Neural progenitor cell (in vitro differentiated cells): ENCODE data around the gene CFAP43. TPM values are rescaled to one million over a fixed set of nuclear protein-coding genes. Genes with fewer than 3 reads are reported as not detected.

ENCODE experiments used
- DNase-seq: peaks from one replicate; pipeline ENCODE4 v3.0.0-alpha.2; 2016; ENCODE audit warnings: low spot score
- H2AFZ ChIP-seq: fragments of 200-600 bp; sonication (generic); replicated peaks from 2 replicates; pipeline ENCODE4 v1.6.1; 2016; ENCODE audit warnings: antibody characterized with exemption
- H3F3A ChIP-seq: fragments of 200-600 bp; sonication (generic); 2 replicates; pipeline ENCODE4 v1.6.1; 2016; ENCODE audit warnings: antibody characterized with exemption, low read depth
- H3K27ac ChIP-seq: fragments of 200-600 bp; sonication (generic); 2 replicates; pipeline ENCODE4 v1.5.1; 2016; ENCODE audit warnings: mild to moderate bottlenecking
- H3K27me3 ChIP-seq: fragments of 200-600 bp; sonication (generic); 2 replicates; pipeline ENCODE4 v1.6.1; 2016; ENCODE audit warnings: mild to moderate bottlenecking, moderate library complexity
- H3K36me3 ChIP-seq: fragments of 200-600 bp; sonication (generic); 2 replicates; pipeline ENCODE4 v1.5.1; 2016
- H3K4me1 ChIP-seq: fragments of 200-600 bp; sonication (generic); 2 replicates; pipeline ENCODE4 v1.6.1; 2016; ENCODE audit warnings: mixed run types
- H3K4me2 ChIP-seq: fragments of 200-600 bp; sonication (generic); 2 replicates; pipeline ENCODE4 v1.6.1; 2016
- H3K4me3 ChIP-seq: fragments of 200-600 bp; sonication (generic); 2 replicates; pipeline ENCODE4 v1.5.1; 2016
- H3K79me2 ChIP-seq: fragments of 200-600 bp; sonication (generic); 2 replicates; pipeline ENCODE4 v1.6.1; 2016; ENCODE audit warnings: low read depth
- H3K9ac ChIP-seq: fragments of 200-600 bp; sonication (generic); 2 replicates; pipeline ENCODE4 v1.6.1; 2016
- H3K9me3 ChIP-seq: fragments of 200-600 bp; sonication (generic); 2 replicates; pipeline ENCODE4 v1.5.1; 2016; ENCODE audit warnings: low read depth
- H4K20me1 ChIP-seq: fragments of 200-600 bp; sonication (generic); 2 replicates; pipeline ENCODE4 v1.6.1; 2016; ENCODE audit warnings: low read depth
- H3K27ac Mint-ChIP-seq: 3 replicates; pipeline ENCODE4 v1.8.0; 2021; ENCODE audit warnings: mixed read lengths
- H3K27me3 Mint-ChIP-seq: 2 replicates; pipeline ENCODE4 v1.8.0; 2022; ENCODE audit warnings: low read depth, mild to moderate bottlenecking, inconsistent platforms, moderate library complexity, mixed read lengths; ENCODE audit not compliant: insufficient read depth
- H3K36me3 Mint-ChIP-seq: 3 replicates; pipeline ENCODE4 v1.8.0; 2021; ENCODE audit warnings: mixed read lengths
- H3K4me1 Mint-ChIP-seq: 3 replicates; pipeline ENCODE4 v1.8.0; 2021; ENCODE audit warnings: mixed read lengths
- H3K4me3 Mint-ChIP-seq: 3 replicates; pipeline ENCODE4 v1.8.0; 2021; ENCODE audit warnings: mild to moderate bottlenecking, moderate library complexity, mixed read lengths
- H3K9me3 Mint-ChIP-seq: 3 replicates; pipeline ENCODE4 v1.8.0; 2020; ENCODE audit warnings: mixed read lengths
- CTCF ChIP-seq: fragments of 200-600 bp; sonication (generic); IDR thresholded peaks from 2 replicates; pipeline ENCODE4 v1.5.1; 2017; ENCODE audit warnings: antibody characterized with exemption, mild to moderate bottlenecking
- EZH2 ChIP-seq: fragments of 200-600 bp; sonication (generic); IDR thresholded peaks from 2 replicates; pipeline ENCODE4 v1.6.1; 2017; ENCODE audit warnings: antibody characterized with exemption, mild to moderate bottlenecking, moderate library complexity
- EZH2phosphoT487 ChIP-seq: fragments of 200-600 bp; sonication (generic); IDR thresholded peaks from 2 replicates; pipeline ENCODE4 v1.6.1; 2017; ENCODE audit warnings: antibody characterized with exemption
- total RNA-seq: library from RNA; depleted of rRNA; stranded (reverse); fragments of >200 nt; gene quantifications from 2 replicates; pipeline ENCODE4 v1.2.3, GENCODE V29; 2015; ENCODE audit warnings: low replicate concordance

Gene CFAP43
- total RNA-seq, 1 donor from 2014 or later, result 2.7 TPM

DNA sequence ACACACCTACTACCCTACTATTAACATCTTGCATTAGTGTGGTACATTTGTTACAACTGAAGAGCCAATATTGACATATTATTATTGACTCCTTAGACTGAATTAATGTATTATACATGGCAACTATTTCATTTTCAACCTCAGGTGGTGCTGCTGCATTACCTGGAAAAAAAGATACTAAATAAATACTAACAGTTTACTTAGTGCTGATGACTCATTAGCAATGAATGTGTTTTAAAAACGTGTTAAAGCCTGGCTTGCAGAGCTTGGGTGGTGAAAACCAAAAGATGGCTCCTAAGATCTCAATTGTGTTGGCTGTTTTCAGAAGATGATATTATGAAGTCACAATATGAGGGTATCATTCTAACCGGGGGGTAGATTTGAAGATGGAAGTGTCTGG lies 34.8 kb downstream of the CFAP43 start:
- Histone ChIP-seq H2AFZ (no peak overlapping the region), H3K9ac (no peak overlapping the region), H3K79me2 (no peaks in the 10 kb centered on the region), H3F3A (no peaks in the 10 kb centered on the region), H3K4me3 (no peak overlapping the region), H3K4me1 (no peaks in the 10 kb centered on the region), H3K36me3 (no peaks in the 10 kb centered on the region), H4K20me1 (no peaks in the 10 kb centered on the region), H3K9me3 (no peaks in the 10 kb centered on the region), H3K27ac (no peak overlapping the region), H3K27me3 (no peaks in the 10 kb centered on the region), H3K4me2 (no peak overlapping the region)
- TF ChIP-seq EZH2 (no peak), CTCF (no peak), EZH2phosphoT487 (no peak)
- no peak overlapping the region for H3K4me3 Mint-ChIP-seq
- no peak for DNase-seq
- no peaks in the 10 kb centered on the region for H3K27me3 Mint-ChIP-seq
- H3K4me1 Mint-ChIP-seq, result no peaks in the 10 kb centered on the region
- H3K9me3 Mint-ChIP-seq, result no peaks in the 10 kb centered on the region
- no peak overlapping the region for H3K27ac Mint-ChIP-seq
- H3K36me3 Mint-ChIP-seq, result peaks cover under 1% of the 10 kb centered on the region

GRCh38 chr10:104195706-104196105 lies 36.5 kb downstream of the CFAP43 start:
- no peak overlapping the region for H3K27ac ChIP-seq
- TF ChIP-seq EZH2phosphoT487 (no peak), CTCF (no peak), EZH2 (no peak)
- no peaks in the 10 kb centered on the region for H3K9me3 ChIP-seq
- no peak overlapping the region for H2AFZ ChIP-seq
- H3K4me3 ChIP-seq, result no peak overlapping the region
- no peaks in the 10 kb centered on the region for H3K36me3 ChIP-seq
- Mint-ChIP-seq H3K9me3 (no peaks in the 10 kb centered on the region), H3K4me3 (no peak overlapping the region), H3K36me3 (no peaks in the 10 kb centered on the region), H3K27me3 (no peaks in the 10 kb centered on the region), H3K4me1 (no peaks in the 10 kb centered on the region), H3K27ac (no peak overlapping the region)
- no peak overlapping the region for H3K4me2 ChIP-seq
- no peak overlapping the region for H3K9ac ChIP-seq
- DNase-seq, result no peak
- H4K20me1 ChIP-seq, result no peaks in the 10 kb centered on the region
- H3K4me1 ChIP-seq, result no peaks in the 10 kb centered on the region
- H3K27me3 ChIP-seq, result no peaks in the 10 kb centered on the region
- H3F3A ChIP-seq, result no peaks in the 10 kb centered on the region
- no peaks in the 10 kb centered on the region for H3K79me2 ChIP-seq

- no peaks in the 10 kb centered on the region for H3K36me3 ChIP-seq
- DNase-seq, result no peak
- no peak overlapping the region for H3K27ac ChIP-seq
- no peaks in the 10 kb centered on the region for H3K9me3 Mint-ChIP-seq
- H3K79me2 ChIP-seq, result no peaks in the 10 kb centered on the region
- no peak overlapping the region for H3K4me3 ChIP-seq
- no peaks in the 10 kb centered on the region for H3F3A ChIP-seq
- H3K4me1 Mint-ChIP-seq, result no peaks in the 10 kb centered on the region
- H3K9ac ChIP-seq, result no peak overlapping the region
- H3K36me3 Mint-ChIP-seq, result no peaks in the 10 kb centered on the region
- no peaks in the 10 kb centered on the region for H3K9me3 ChIP-seq
- H3K4me2 ChIP-seq, result no peak overlapping the region
- TF ChIP-seq EZH2 (no peak), EZH2phosphoT487 (no peak), CTCF (no peak)
- no peak overlapping the region for H2AFZ ChIP-seq
- no peaks in the 10 kb centered on the region for H3K4me1 ChIP-seq
- H4K20me1 ChIP-seq, result no peaks in the 10 kb centered on the region
- peaks cover 2% of the 10 kb centered on the region for H3K27me3 Mint-ChIP-seq
- no peaks in the 10 kb centered on the region for H3K27me3 ChIP-seq
- no peak overlapping the region for H3K27ac Mint-ChIP-seq
- H3K4me3 Mint-ChIP-seq, result no peak overlapping the region
Measured at GRCh38 chr10:104193787-104194186, 38.4 kb downstream of the CFAP43 start.

DNA sequence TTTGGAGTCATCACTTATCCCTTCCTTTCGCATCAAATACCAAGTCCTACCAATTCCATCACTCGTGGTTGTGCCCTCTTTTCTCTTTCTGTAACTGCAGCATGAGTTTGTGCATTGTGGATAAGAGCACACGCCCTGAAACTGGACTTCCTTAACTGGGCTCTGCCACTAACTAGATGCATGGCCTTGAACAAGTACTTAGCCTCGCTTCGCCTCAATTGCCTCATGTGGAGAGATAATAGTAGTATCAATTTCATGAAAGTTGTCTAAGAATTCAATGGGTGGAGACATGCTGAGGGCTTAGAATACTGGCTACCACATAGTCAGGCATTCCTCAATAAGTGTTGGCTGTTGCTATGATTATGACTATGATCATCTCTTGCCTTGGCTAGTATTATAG lies 41.5 kb downstream of the CFAP43 start:
- no peak overlapping the region for H3K4me3 ChIP-seq
- H3K36me3 Mint-ChIP-seq, result no peaks in the 10 kb centered on the region
- H4K20me1 ChIP-seq, result no peaks in the 10 kb centered on the region
- H3K4me3 Mint-ChIP-seq, result no peak overlapping the region
- no peak for DNase-seq
- H3K4me2 ChIP-seq, result no peak overlapping the region
- no peaks in the 10 kb centered on the region for H3K4me1 ChIP-seq
- no peak overlapping the region for H2AFZ ChIP-seq
- no peaks in the 10 kb centered on the region for H3K9me3 ChIP-seq
- TF ChIP-seq EZH2 (no peak), EZH2phosphoT487 (no peak), CTCF (no peak)
- H3K4me1 Mint-ChIP-seq, result peaks cover 5% of the 10 kb centered on the region
- H3F3A ChIP-seq, result no peaks in the 10 kb centered on the region
- H3K27me3 Mint-ChIP-seq, result peaks cover 2% of the 10 kb centered on the region
- no peak overlapping the region for H3K27ac ChIP-seq
- H3K79me2 ChIP-seq, result no peaks in the 10 kb centered on the region
- H3K36me3 ChIP-seq, result no peaks in the 10 kb centered on the region
- H3K9ac ChIP-seq, result no peak overlapping the region
- no peaks in the 10 kb centered on the region for H3K27me3 ChIP-seq
- H3K9me3 Mint-ChIP-seq, result no peaks in the 10 kb centered on the region
- no peak overlapping the region for H3K27ac Mint-ChIP-seq
